ENCODE data around the gene JAM3. TPM values are rescaled to one million over a fixed set of nuclear protein-coding genes. Genes with fewer than 3 reads are reported as not detected.
"Not testable (repeated sequence)": the region's sequence is repeated elsewhere in the genome, so short reads cannot be mapped to it uniquely, and the experiment has no call there.

JAM3 gene
- polyA plus RNA-seq, 1 donor from 2014 or later: 17.6 TPM

- H3K36me3 Mint-ChIP-seq: no peaks in the 10 kb centered on the region
- H3K9me3 Mint-ChIP-seq: no peaks in the 10 kb centered on the region
- H3K4me3 Mint-ChIP-seq: no peak overlapping the region
- peaks cover 4 to 6% (median 5%) of the 10 kb centered on the region in 3 donors for H3K4me1 Mint-ChIP-seq
- no peak overlapping the region for H3K27ac Mint-ChIP-seq
- peaks cover 20% of the 10 kb centered on the region for H3K27me3 Mint-ChIP-seq
These were observed 4.7 kb upstream of the JAM3 start for GRCh38 chr11:134063991-134064747.

- H3K9me3 Mint-ChIP-seq: no peaks in the 10 kb centered on the region
- peaks cover 12 to 14% (median 12%) of the 10 kb centered on the region in 3 donors for H3K4me1 Mint-ChIP-seq
- H3K36me3 Mint-ChIP-seq: no peaks in the 10 kb centered on the region
- peak overlapping the region in 2 of 3 donors; percentile 54 to 77 for H3K27ac Mint-ChIP-seq
- no peak overlapping the region for H3K4me3 Mint-ChIP-seq
- peaks cover 11% of the 10 kb centered on the region for H3K27me3 Mint-ChIP-seq
These were observed 3.5 kb upstream of the JAM3 start for GRCh38 chr11:134065381-134065780.

GRCh38 chr11:134066943-134067885 is 1.7 kb upstream of the JAM3 start:
- Mint-ChIP-seq H3K4me3 (no peak overlapping the region), H3K27me3 (peaks cover 5% of the 10 kb centered on the region), H3K27ac (peak overlapping the region in 1 of 3 donors; percentile 89), H3K4me1 (peaks cover 15 to 29% (median 27%) of the 10 kb centered on the region in 3 donors), H3K9me3 (no peaks in the 10 kb centered on the region), H3K36me3 (no peaks in the 10 kb centered on the region)

GRCh38 chr11:134069426-134070341 is 812 bp downstream of the JAM3 start:
- Mint-ChIP-seq H3K27ac (peak overlapping the region; percentile 69 to 91 (median 91)), H3K4me3 (peak overlapping the region; percentile 74 to 83 (median 80)), H3K27me3 (peaks cover 2% of the 10 kb centered on the region), H3K4me1 (peaks cover 32 to 51% (median 47%) of the 10 kb centered on the region in 3 donors), H3K9me3 (no peaks in the 10 kb centered on the region), H3K36me3 (no peaks in the 10 kb centered on the region)

GRCh38 chr11:134070342-134070845 is 1.5 kb downstream of the JAM3 start:
- Mint-ChIP-seq H3K27ac (peak overlapping the region in 2 of 3 donors; percentile 69 to 91), H3K27me3 (peaks cover 2% of the 10 kb centered on the region), H3K9me3 (no peaks in the 10 kb centered on the region), H3K4me1 (peaks cover 33 to 58% (median 54%) of the 10 kb centered on the region in 3 donors), H3K36me3 (no peaks in the 10 kb centered on the region), H3K4me3 (peak overlapping the region; percentile 74 to 83 (median 80))

- Mint-ChIP-seq H3K4me3 (no peak overlapping the region), H3K9me3 (no peaks in the 10 kb centered on the region), H3K27ac (peak overlapping the region in 1 of 3 donors; percentile 79), H3K4me1 (peaks cover 37 to 63% (median 59%) of the 10 kb centered on the region in 3 donors), H3K27me3 (peaks cover 2% of the 10 kb centered on the region), H3K36me3 (no peaks in the 10 kb centered on the region)
These were observed 2.4 kb downstream of the JAM3 start for GRCh38 chr11:134071306-134071705.

GRCh38 chr11:134071766-134072402 is 3.0 kb downstream of the JAM3 start:
- Mint-ChIP-seq H3K4me3 (peak overlapping the region in 2 of 4 donors; percentile 42 to 53), H3K4me1 (peaks cover 37 to 63% (median 60%) of the 10 kb centered on the region in 3 donors), H3K36me3 (no peaks in the 10 kb centered on the region), H3K9me3 (no peaks in the 10 kb centered on the region), H3K27me3 (peaks cover 2% of the 10 kb centered on the region), H3K27ac (peak overlapping the region in 2 of 3 donors; percentile 79 to 86)

- Mint-ChIP-seq H3K4me3 (peak overlapping the region; percentile 52 to 86 (median 74)), H3K9me3 (no peaks in the 10 kb centered on the region), H3K4me1 (peaks cover 37 to 63% (median 60%) of the 10 kb centered on the region in 3 donors)
These were observed 4.0 kb downstream of the JAM3 start for GRCh38 chr11:134072844-134073243.

GRCh38 chr11:134074346-134074745 is 5.5 kb downstream of the JAM3 start:
- peaks cover 2% of the 10 kb centered on the region for H3K36me3 Mint-ChIP-seq
- H3K4me3 Mint-ChIP-seq: peak overlapping the region in 1 of 4 donors; percentile 47
- peaks cover 2% of the 10 kb centered on the region for H3K27me3 Mint-ChIP-seq
- peak overlapping the region; percentile 41 to 65 (median 65) for H3K27ac Mint-ChIP-seq
- H3K4me1 Mint-ChIP-seq: peaks cover 34 to 58% (median 56%) of the 10 kb centered on the region in 3 donors
- no peaks in the 10 kb centered on the region for H3K9me3 Mint-ChIP-seq

More at GRCh38 chr11:134072844-134073243, 4.0 kb downstream of the JAM3 start:
- H3K27me3 Mint-ChIP-seq: peaks cover 2% of the 10 kb centered on the region
- peak overlapping the region; percentile 79 to 94 (median 86) for H3K27ac Mint-ChIP-seq
- no peaks in the 10 kb centered on the region for H3K36me3 Mint-ChIP-seq

GRCh38 chr11:134074766-134075165 is 5.9 kb downstream of the JAM3 start:
- Mint-ChIP-seq H3K27me3 (peaks cover 2% of the 10 kb centered on the region), H3K36me3 (peaks cover 2% of the 10 kb centered on the region), H3K27ac (peak overlapping the region in 2 of 3 donors; percentile 41 to 65), H3K4me3 (peak overlapping the region in 1 of 4 donors; percentile 47), H3K4me1 (peaks cover 33 to 57% (median 54%) of the 10 kb centered on the region in 3 donors), H3K9me3 (no peaks in the 10 kb centered on the region)

GRCh38 chr11:134079317-134079716 is 10.4 kb downstream of the JAM3 start:
- H3K36me3 Mint-ChIP-seq: peaks cover 13% of the 10 kb centered on the region
- H3K9me3 Mint-ChIP-seq: peaks cover 7 to 16% (median 15%) of the 10 kb centered on the region in 3 donors
- no peaks in the 10 kb centered on the region for H3K27me3 Mint-ChIP-seq
- no peak overlapping the region for H3K27ac Mint-ChIP-seq
- H3K4me3 Mint-ChIP-seq: no peak overlapping the region
- peaks cover 14 to 21% (median 15%) of the 10 kb centered on the region in 3 donors for H3K4me1 Mint-ChIP-seq

GRCh38 chr11:134081258-134081657 is 12.4 kb downstream of the JAM3 start:
- H3K27me3 Mint-ChIP-seq, H3K27ac Mint-ChIP-seq, H3K4me3 Mint-ChIP-seq: not testable (repeated sequence)
- Mint-ChIP-seq H3K36me3 (peaks cover 13% of the 10 kb centered on the region), H3K4me1 (peaks cover 0 to 11% (median 5%) of the 10 kb centered on the region in 3 donors), H3K9me3 (peaks cover 7 to 16% (median 15%) of the 10 kb centered on the region in 3 donors)

GRCh38 chr11:134082990-134083389 is 14.1 kb downstream of the JAM3 start:
- Mint-ChIP-seq H3K27ac (no peak overlapping the region), H3K4me3 (peak overlapping the region in 1 of 4 donors; percentile 17), H3K27me3 (no peaks in the 10 kb centered on the region), H3K9me3 (peaks cover 7 to 16% (median 15%) of the 10 kb centered on the region in 3 donors), H3K4me1 (peaks cover 0 to 9% (median 5%) of the 10 kb centered on the region in 3 donors), H3K36me3 (peaks cover 13% of the 10 kb centered on the region)

All from IgD-negative memory B cell (primary cell).